Hepatocyte (in vitro differentiated cells): ENCODE data around the gene MEIS3. TPM values are rescaled to one million over a fixed set of nuclear protein-coding genes. Genes with fewer than 3 reads are reported as not detected.

Source experiments
- DNase-seq: peaks from one replicate; pipeline ENCODE4 v3.0.0-alpha.2; 2016; ENCODE audit warnings: low spot score
- H2AFZ ChIP-seq: fragments of 200-600 bp; sonication (generic); 2 replicates; pipeline ENCODE4 v1.6.0; 2016; ENCODE audit warnings: antibody characterized with exemption, mild to moderate bottlenecking
- H3K27ac ChIP-seq: fragments of 200-600 bp; sonication (generic); 2 replicates; pipeline ENCODE4 v1.5.1; 2016; ENCODE audit warnings: mild to moderate bottlenecking
- H3K27me3 ChIP-seq: fragments of 200-600 bp; sonication (generic); 2 replicates; pipeline ENCODE4 v1.6.1; 2016
- H3K36me3 ChIP-seq: fragments of 200-600 bp; sonication (generic); replicated peaks from 2 replicates; pipeline ENCODE4 v1.5.1; 2016; ENCODE audit warnings: low read depth; ENCODE audit not compliant: insufficient read depth
- H3K4me1 ChIP-seq: fragments of 200-600 bp; sonication (generic); 2 replicates; pipeline ENCODE4 v1.5.1; 2016; ENCODE audit warnings: mild to moderate bottlenecking, moderate library complexity; ENCODE audit not compliant: insufficient read depth
- H3K4me2 ChIP-seq: fragments of 200-600 bp; sonication (generic); 2 replicates; pipeline ENCODE4 v1.6.0; 2016
- H3K4me3 ChIP-seq: fragments of 200-600 bp; sonication (generic); 2 replicates; pipeline ENCODE4 v1.5.1; 2016; ENCODE audit warnings: mild to moderate bottlenecking
- H3K79me2 ChIP-seq: fragments of 200-600 bp; sonication (generic); 2 replicates; pipeline ENCODE4 v1.6.0; 2017; ENCODE audit warnings: mild to moderate bottlenecking
- H3K9me2 ChIP-seq: fragments of 200-600 bp; sonication (generic); replicated peaks from 2 replicates; pipeline ENCODE4 v1.6.0; 2017; ENCODE audit warnings: mild to moderate bottlenecking; ENCODE audit not compliant: insufficient read depth
- H3K9me3 ChIP-seq: fragments of 200-600 bp; sonication (generic); 2 replicates; pipeline ENCODE4 v1.5.1; 2016; ENCODE audit warnings: low read depth, mild to moderate bottlenecking
- H4K20me1 ChIP-seq: fragments of 200-600 bp; sonication (generic); 2 replicates; pipeline ENCODE4 v1.6.0; 2016; ENCODE audit warnings: mild to moderate bottlenecking; ENCODE audit not compliant: insufficient read depth, poor library complexity, severe bottlenecking
- CTCF ChIP-seq: fragments of 200-600 bp; sonication (generic); IDR thresholded peaks from 2 replicates; pipeline ENCODE4 v1.5.1; 2016; ENCODE audit warnings: antibody characterized with exemption, mild to moderate bottlenecking; ENCODE audit not compliant: poor library complexity
- EZH2 ChIP-seq: fragments of 200-600 bp; sonication (generic); IDR thresholded peaks from 2 replicates; pipeline ENCODE4 v1.6.1; 2016; ENCODE audit warnings: antibody characterized with exemption, mild to moderate bottlenecking, borderline replicate concordance
- EZH2phosphoT487 ChIP-seq: fragments of 200-600 bp; sonication (generic); IDR thresholded peaks from one replicate; pipeline ENCODE4 v1.6.1; 2018; ENCODE audit warnings: antibody characterized with exemption, mild to moderate bottlenecking, low read depth, moderate library complexity; ENCODE audit not compliant: unreplicated experiment, severe bottlenecking
- WGBS: methylation state at CpG from one replicate; pipeline ENCODE4 v1.1.6; 2016; ENCODE audit warnings: low lambda C conversion rate; ENCODE audit errors: missing lambda C conversion rate; 5-methylcytosine and 5-hydroxymethylcytosine counted together
- polyA plus RNA-seq: library from polyadenylated mRNA; unstranded; fragments of >200 nt; fragmentation: Nextera tagmentation; extraction: Ambion mirVana; gene quantifications from 2 replicates; pipeline ENCODE4 v1.2.1, GENCODE V29; 2016
- total RNA-seq: library from RNA; depleted of rRNA; stranded (reverse); fragments of >200 nt; gene quantifications from 2 replicates; pipeline ENCODE4 v1.2.3, GENCODE V29; 2014

MEIS3 gene
- total and polyA plus RNA-seq, 2 experiments from 2014 or later = 21.2 to 47.0 TPM

GRCh38 chr19:47430041-47430802, 10.9 kb upstream of the MEIS3 start:
- H3K79me2 ChIP-seq = no peaks in the 10 kb centered on the region
- H3K36me3 ChIP-seq = no peaks in the 10 kb centered on the region
- H3K9me3 ChIP-seq = no peaks in the 10 kb centered on the region
- peaks cover 16% of the 10 kb centered on the region for H3K27me3 ChIP-seq
- peak overlapping the region; percentile 21 for H2AFZ ChIP-seq
- peak; percentile 80 for DNase-seq
- TF ChIP-seq EZH2 (peak; percentile 53), CTCF (no peak), EZH2phosphoT487 (no peak)
- peaks cover 20% of the 10 kb centered on the region for H3K4me1 ChIP-seq
- WGBS = 11% methylated on average over 63 of the region's 69 CpGs
- no peak overlapping the region for H3K4me3 ChIP-seq
- no peaks in the 10 kb centered on the region for H3K9me2 ChIP-seq
- no peaks in the 10 kb centered on the region for H4K20me1 ChIP-seq
- H3K27ac ChIP-seq = no peak overlapping the region
- peak overlapping the region; percentile 73 for H3K4me2 ChIP-seq

GRCh38 chr19:47429140-47429793, 9.9 kb upstream of the MEIS3 start:
- no peak overlapping the region for H3K4me2 ChIP-seq

GRCh38 chr19:47428177-47428894, 9.0 kb upstream of the MEIS3 start:
- Histone ChIP-seq H3K4me3 (no peak overlapping the region), H2AFZ (no peak overlapping the region), H3K27me3 (peaks cover 22% of the 10 kb centered on the region)

More at GRCh38 chr19:47429140-47429793, 9.9 kb upstream of the MEIS3 start:
- Histone ChIP-seq H3K4me1 (peaks cover 20% of the 10 kb centered on the region), H3K9me2 (no peaks in the 10 kb centered on the region), H4K20me1 (no peaks in the 10 kb centered on the region), H3K36me3 (no peaks in the 10 kb centered on the region), H3K4me3 (no peak overlapping the region), H2AFZ (no peak overlapping the region), H3K27ac (no peak overlapping the region), H3K27me3 (peaks cover 16% of the 10 kb centered on the region), H3K79me2 (no peaks in the 10 kb centered on the region), H3K9me3 (no peaks in the 10 kb centered on the region)
- no peak for DNase-seq
- TF ChIP-seq EZH2phosphoT487 (no peak), CTCF (no peak), EZH2 (no peak)
- WGBS = 31% methylated on average over 19 of the region's 20 CpGs

More at GRCh38 chr19:47428177-47428894, 9.0 kb upstream of the MEIS3 start:
- Histone ChIP-seq H3K9me3 (no peaks in the 10 kb centered on the region), H3K36me3 (no peaks in the 10 kb centered on the region), H3K4me1 (peaks cover 20% of the 10 kb centered on the region), H4K20me1 (no peaks in the 10 kb centered on the region), H3K9me2 (no peaks in the 10 kb centered on the region), H3K27ac (peak overlapping the region; percentile 52), H3K4me2 (peak overlapping the region; percentile 72), H3K79me2 (no peaks in the 10 kb centered on the region)
- WGBS = 1% methylated on average over 27 of the region's 27 CpGs
- no peak for TF ChIP-seq EZH2
- no peak for TF ChIP-seq CTCF
- no peak for TF ChIP-seq EZH2phosphoT487
- DNase-seq = peak; percentile 97
